NCI-H446 treated with DMSO at 0.1 percent for 48 hours (cell line): ENCODE results near the gene NT5C1A.

Source experiments
- DNase-seq: peaks from one replicate; lab custom pipeline; 2025; lab: John Stamatoyannopoulos, UW

Gene NT5C1A

DNA sequence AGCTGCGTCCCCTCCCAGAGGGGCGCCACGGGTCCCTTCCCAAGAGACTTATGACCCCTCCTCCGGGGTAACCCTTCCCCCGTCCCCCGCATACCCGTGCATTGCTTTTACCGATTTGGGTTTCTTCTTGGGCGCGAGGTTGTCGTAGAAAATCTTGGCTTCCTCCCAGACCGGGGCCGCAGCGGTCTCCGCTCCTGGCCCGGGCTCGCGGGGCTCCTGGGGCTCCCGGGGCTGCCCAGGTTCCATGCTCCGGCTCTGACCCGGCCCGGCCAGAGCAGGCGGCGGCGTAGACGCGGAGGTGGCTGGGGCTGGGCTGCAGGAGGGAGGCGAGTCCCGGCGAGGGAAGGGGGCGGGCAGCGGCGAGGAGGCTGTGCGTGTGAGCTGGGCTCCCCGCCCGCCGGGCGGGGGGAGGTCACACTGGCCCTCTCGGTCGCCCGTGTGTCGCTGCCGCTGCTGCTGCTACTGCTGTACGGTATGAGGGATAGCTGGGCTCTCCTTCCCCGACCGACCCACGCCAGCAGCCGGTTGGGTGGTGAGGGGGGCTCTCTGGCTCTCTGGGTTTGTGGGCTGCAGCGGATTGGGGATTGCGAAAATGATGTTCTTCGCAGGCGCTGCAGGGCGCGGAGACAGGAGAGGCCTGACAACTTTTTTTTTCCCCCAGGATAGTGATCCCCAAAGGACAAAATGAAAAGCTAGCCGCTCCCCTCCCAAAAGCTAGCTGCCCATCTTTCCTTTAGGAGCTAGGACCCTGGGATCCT is at the start of gene NT5C1A:
Gene NT5C1A (minus strand): TSS at position 315 of the 758 bp plus-strand sequence. CDS start 69 bp downstream, at position 246.
- no peak for DNase-seq

DNA sequence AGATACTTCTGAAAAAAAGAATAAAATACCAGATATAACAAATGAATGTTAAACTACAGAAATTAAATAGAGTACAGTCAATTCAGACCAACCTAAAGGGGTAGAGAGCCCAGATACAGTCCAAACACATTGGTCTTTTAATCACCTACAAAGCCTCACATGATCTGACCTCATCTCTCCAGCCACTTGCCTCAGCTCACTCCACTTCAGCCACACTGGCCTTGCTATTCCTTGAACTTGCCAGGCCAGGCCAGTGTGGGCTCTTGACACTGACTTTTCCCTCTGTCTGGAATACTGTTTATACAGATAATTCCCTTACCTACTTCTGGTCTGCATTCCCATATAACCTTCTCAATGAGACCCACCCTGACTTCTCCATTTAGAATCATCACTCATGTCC is 49.8 kb upstream of the NT5C1A start:
- DNase-seq = no peak

DNA sequence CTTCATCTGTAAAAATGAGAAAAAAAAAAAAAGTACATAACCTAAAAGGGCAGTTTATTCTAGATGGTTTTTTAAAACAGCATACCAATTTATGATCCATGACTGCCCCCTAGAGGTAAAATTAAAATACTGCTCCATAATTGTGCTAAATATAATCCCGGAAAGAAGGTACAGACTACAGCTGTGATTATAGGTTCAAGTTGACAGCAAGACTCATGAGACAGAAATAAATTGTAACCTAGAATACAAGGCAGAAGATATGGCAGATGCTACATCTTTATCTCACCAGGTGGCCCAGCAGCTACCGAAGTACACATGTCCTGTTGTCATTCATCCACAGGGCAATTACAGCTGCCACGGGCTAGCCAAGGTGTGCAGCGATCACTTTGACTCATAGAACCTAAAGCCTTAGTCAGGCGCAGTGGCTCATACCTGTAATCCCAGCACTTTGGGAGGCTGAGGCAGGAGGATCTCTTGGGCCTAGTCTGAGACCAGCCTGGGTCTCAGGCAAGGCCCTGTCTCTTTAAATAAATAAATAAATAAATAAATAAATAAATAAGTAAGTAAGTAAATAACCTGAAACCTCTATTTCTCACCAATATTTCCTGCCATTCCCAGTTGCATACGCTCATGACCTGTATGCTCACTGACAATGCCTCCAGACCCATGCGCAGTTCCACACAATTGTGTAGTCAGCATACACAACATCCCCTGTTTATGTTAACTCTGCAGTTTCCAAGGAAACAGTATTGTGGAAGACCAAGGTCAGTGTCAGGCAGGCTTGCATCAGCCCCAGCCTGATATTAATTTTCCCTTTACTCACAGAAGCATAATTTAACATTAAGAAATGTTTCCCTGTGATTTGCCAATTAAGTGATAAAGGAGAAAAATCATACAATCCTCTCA is 48.4 kb upstream of the NT5C1A start:
- peak; percentile 52 for DNase-seq

DNA sequence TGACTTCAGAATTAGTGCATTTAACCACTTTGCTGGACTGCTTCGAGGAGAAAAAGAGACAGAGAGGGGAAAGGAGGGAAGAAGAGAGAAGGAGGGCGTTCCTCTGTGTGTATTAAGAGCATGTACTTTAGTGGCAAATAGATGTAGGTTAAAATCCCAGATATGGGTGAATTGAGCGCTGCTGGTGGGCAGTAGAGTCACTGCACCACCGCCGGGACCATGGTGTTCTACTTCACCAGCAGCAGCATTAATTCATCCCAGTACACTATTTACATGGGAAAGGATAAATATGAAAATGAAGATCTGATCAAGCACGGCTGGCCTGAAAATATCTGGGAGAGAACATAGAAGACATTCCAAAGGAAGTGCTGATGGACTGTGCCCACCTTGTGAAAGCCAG is 45.9 kb upstream of the NT5C1A start:
- DNase-seq = no peak

- DNase-seq = no peak
Observed at GRCh38 chr1:39713557-39713956, 41.6 kb upstream of the NT5C1A start.

GRCh38 chr1:39711966-39712340 is 40.0 kb upstream of the NT5C1A start:
- no peak for DNase-seq

DNA sequence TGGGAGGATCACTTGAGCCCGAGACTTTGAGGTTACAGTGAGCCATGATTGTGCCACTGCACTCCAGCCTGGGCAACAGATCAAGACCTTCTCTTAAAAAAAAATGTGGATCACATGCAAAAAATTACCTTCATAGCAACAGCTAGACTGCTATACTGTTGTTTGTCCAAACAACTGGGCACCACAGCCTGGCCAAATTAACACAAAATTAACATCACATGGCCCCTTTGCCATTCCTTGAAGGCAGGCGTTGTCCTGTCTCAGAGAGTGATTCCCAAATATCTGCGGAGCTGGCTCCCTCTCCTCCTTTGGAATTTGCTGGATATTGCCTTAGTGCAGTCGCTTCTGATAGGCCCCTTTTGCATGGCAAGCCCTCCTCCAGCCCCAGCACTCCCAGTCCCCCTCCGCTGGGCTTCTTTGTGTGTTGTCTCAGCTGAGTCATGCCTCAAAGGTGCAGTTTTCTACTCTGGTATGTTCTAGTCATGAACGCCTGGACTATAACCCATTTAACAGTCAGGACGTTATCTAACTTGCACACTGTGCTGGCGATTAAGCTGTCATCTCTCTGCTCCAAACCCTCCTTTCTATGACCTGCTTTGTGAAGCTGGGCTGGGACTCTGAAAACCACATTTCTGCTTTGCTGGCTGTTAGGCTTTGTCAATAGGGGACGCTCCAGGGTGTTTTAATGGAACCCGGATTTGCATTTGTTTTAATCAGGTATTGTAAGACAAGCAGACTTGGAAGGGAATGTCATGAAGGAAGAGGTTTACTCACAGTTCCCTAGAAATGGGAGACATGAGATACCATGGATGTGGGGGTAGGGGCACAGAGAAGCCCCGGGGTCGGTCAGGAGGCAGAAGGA is 39.4 kb upstream of the NT5C1A start:
- DNase-seq = no peak

DNA sequence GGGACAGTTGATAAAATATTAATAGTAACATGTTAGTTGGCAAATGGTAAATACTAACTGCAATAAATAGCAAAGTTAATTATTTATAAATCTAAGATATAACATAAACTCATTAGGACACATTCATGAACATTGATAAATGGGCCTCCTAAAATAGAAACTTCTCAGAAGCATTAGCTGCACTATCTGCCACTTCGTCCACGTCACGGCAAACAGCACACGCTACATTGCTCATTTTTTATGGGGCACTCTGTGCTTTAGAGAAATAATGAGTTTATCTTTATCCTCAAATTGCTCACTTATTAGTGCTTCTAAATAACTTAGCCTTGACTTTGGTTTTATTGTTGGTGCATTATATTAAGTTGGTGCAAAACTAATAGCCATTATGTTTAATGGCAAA is 35.6 kb upstream of the NT5C1A start:
- DNase-seq = no peak

- DNase-seq = no peak
Observed at GRCh38 chr1:39704757-39705156, 32.9 kb upstream of the NT5C1A start.

- DNase-seq = no peak
Observed at GRCh38 chr1:39701049-39701439, 29.1 kb upstream of the NT5C1A start.

DNA sequence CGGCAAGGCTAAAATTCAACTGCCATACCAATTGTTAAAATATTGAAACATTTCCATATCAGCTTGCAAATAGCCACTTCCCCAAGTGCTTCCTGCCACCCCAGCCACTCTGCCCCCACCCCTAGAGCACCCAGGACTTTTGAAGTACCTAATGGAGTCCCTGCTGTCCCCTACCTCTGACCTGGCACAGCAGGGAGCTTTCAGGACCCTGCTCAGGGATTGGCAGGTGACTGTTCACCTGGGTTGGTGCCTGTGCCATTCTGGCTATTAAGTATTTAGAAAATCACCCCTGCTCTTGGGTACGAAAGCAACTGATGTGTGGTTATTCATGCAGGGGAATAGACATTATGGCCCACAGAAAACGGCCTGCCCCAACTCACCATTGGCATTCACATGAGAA is 28.4 kb upstream of the NT5C1A start:
- DNase-seq = no peak

DNA sequence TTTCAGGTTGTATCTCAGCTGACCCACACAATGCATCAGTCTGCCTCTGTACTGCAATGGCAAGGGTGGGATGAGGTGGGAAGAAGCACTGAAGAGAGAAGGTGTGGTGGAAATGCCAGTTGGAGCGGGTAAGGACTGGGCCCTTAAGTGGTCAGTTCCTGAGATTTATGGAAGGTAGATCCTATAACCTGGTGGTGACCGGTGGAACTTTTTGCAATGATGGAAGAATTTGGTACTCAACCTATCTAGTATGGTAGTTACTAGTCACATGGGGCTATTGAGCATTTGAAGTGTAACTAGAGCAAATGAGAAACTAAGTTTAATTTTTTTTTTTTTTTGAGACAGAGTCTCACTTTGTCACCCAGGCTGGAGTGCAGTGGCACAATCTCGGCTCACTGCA is 27.5 kb upstream of the NT5C1A start:
- DNase-seq = no peak

DNA sequence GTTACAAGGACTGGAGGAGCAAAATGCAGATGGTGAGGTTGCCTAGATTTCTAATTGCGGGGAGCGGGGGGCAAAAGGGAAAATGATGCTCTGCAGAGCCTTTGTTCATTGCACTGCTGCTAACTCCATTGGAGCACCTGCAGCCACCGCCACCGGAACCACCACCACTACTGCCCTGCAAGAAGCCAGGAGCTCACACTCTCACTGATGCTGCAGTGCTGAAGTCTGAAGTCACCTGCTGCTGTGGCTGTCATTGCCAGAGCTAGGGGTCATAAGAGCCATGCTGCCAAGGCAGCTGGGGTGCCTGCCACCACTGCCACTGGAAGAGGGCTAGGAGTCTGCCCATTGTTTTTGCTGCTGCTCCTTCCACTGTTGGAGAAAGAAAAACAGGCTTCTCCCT is 26.7 kb upstream of the NT5C1A start:
- no peak for DNase-seq

GRCh38 chr1:39696448-39696847 is 24.5 kb upstream of the NT5C1A start:
- DNase-seq = no peak

GRCh38 chr1:39695016-39695415 is 23.1 kb upstream of the NT5C1A start:
- no peak for DNase-seq

DNA sequence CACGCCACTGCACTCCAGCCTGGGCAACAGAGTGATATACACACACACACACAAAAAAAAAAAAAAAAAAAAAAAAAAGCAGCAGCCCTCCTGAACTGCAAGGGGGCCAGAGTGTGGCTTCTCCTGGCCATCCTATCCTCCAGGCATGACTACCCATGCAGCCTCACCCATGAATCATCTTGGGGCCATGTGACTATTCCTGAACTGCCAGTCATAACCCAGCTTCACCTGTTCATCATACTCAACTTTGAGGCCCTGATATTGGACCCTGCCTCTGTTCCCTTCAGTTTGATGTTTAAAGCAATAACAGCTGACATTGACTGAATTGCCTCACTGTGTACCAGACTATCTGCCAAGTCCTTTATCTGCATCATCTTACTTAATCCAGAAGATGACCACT is 22.1 kb upstream of the NT5C1A start:
- no peak for DNase-seq

DNA sequence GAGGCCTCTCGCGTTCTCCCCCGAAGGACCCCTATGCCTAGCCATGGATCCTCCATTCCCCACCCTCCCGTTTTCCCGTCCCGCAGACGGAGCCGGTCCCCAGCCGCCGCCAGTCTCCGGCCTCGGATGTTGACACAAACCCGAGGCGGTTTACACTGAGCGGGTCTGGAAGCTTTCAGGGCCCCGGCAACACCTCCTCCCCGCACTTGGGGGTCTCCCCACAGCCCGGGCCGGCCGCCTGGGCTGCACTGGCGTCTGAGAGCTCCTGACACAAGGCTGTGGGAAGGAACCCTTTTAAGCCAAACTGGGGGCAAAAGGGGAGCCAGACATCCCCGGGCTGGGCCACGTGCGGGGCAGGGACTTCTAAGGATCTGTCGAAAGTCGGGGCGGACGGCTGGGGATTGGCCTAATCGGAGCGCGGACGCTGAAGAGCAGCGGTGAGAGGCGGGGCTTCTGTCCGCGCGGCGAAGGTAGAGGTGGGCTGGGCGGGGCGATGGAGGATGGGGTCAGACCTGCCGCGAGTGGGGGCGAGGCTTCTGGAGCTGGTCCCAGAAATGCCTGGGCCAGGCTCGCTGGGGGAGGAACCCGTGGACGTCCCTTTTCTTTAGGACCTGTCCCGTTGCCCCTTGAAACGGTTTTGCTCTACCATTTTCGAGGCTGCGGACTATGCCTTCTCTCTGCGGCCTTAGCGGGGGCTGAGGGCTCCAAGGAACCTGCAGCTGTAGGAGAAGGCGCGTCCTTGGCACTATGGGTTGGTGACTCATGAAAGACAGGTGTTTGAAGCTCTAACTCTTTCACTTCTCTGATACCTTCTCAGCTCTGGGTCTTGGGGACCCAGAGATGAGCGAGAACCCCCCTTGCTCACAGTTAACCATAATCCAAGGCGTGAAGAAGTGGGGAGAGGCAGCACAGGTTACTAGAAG is 20.5 kb upstream of the NT5C1A start:
- DNase-seq = no peak

DNA sequence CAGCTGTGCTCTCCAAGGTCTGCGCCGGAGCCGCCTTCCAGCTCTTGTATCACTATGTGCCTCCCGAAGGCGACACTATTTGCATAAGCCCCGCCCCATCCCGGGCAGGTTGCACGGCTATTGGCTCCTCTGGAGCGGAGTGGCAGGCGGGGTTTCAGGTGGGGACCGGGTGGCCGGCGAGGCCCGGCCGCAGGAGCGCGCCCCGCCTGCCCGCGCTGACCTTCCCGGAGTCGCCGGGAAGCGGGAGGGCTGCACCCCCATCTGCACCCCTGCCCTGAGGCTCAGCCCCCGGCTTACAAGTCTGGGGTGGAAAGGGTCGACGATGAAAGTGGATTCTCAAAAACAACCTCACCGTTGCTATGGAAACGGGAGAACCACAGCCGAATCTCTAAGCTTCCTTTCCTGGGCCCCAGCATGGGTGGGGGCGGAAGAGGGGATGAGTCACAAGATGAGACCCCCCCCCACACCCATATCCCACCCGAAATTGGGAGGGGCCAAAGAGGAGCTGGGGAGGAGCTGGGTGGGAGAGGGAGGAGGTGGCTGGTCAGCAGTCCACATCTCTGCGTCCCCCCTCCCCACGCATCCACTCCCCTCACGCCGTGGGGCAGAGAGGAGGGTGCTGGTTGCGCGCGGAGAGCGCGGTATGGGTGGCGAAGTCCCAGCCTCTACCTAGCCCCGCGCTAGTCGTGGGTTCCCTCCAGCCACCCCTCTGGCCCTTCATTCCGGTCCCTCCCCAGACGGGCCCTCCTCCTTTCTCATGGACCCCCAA is 19.7 kb upstream of the NT5C1A start, which contains the start of gene HPCAL4:
Gene HPCAL4 (minus strand): TSS at position 51 of the 769 bp plus-strand sequence. CDS start 6,830 bp downstream, outside the sequence.
- no peak for DNase-seq

GRCh38 chr1:39690794-39691382 is 19.0 kb upstream of the NT5C1A start:
- no peak for DNase-seq

DNA sequence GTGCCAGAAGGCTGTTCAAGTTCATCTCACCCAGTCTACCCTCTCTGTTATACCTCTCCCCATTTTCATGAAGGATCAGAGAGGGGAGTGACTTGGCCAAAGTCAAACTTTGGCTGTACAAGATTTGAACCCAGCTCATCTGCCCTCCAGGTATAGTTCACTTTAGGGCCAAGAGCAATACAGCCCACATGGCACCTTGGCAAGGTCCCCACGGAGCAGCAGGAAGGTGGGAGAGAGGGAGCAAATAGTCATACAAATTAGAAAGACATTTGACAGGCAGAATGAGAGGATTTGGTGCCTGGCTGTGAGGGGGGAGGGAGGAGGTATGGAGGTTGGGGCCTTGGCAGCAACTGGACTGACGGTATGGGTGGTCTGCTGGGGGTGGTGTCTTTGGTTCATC is 18.3 kb upstream of the NT5C1A start:
- DNase-seq = no peak
